Fibroblast of villous mesenchyme (primary cell): ENCODE data around the gene C16orf89. TPM values are rescaled to one million over a fixed set of nuclear protein-coding genes. Genes with fewer than 3 reads are reported as not detected.

Experiments used
- DNase-seq: peaks from one replicate; pipeline ENCODE4 v3.0.0-alpha.2; 2010; ENCODE audit warnings: low read depth
- H3K4me3 ChIP-seq: 2 replicates; pipeline ENCODE4 v1.5.1; 2011; ENCODE audit warnings: low read depth, mild to moderate bottlenecking, low read length
- total RNA-seq: library from RNA; depleted of rRNA; stranded (reverse); fragments of >200 nt; gene quantifications from 2 replicates; pipeline ENCODE4 v1.2.3, GENCODE V29; 2012
- TF ChIP-seq, protein P1 (sequence below): IDR thresholded peaks from 2 replicates; pipeline ENCODE4 v1.5.1; 2012; ENCODE audit warnings: low read depth, mild to moderate bottlenecking, low read length; ENCODE audit not compliant: insufficient read depth

C16orf89 gene
- total RNA-seq, 1 donor = not detected

DNA sequence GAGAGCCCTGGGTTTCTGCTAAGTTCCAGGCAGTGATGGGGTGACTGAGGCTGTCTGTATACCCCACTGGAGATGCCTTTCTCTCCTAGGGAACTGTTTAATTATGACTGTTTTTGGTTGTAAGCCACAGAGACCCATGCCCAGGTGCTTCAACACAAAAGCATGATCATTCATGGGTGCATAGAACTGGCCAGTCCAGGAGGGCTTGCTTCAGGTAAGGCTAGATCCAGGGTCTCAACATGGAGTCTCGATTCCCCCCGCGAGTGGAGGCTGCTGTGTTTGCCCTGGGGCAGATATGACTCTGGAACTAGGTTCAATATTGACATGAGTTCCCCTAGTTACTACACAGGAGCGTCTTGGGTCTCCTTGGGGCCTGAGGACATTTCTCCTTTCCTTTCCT, 49.9 kb downstream of the C16orf89 start:
- no peak overlapping the region for H3K4me3 ChIP-seq
- TF ChIP-seq, protein P1, sequence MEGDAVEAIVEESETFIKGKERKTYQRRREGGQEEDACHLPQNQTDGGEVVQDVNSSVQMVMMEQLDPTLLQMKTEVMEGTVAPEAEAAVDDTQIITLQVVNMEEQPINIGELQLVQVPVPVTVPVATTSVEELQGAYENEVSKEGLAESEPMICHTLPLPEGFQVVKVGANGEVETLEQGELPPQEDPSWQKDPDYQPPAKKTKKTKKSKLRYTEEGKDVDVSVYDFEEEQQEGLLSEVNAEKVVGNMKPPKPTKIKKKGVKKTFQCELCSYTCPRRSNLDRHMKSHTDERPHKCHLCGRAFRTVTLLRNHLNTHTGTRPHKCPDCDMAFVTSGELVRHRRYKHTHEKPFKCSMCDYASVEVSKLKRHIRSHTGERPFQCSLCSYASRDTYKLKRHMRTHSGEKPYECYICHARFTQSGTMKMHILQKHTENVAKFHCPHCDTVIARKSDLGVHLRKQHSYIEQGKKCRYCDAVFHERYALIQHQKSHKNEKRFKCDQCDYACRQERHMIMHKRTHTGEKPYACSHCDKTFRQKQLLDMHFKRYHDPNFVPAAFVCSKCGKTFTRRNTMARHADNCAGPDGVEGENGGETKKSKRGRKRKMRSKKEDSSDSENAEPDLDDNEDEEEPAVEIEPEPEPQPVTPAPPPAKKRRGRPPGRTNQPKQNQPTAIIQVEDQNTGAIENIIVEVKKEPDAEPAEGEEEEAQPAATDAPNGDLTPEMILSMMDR = no peak
- no peak for DNase-seq

DNA sequence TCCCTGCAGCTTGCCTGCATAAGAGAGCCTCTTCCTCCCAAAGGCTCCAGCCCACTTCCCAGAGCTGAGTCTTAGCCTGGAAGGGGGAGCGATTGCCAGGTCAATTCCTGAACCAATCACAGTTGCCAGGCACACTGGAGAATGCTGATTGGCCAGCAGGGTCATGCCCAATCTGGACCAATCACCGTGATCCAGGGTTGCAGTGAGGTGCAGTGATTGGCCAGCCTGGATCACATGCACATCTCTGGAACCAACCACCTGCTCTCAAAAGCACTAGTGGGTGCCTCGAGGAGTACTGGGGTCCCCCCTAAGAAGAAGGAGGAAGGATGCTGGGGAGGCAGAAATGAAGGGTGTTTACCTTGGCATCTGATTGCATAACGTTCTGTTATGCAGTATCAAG, 50.4 kb downstream of the C16orf89 start:
- H3K4me3 ChIP-seq = no peak overlapping the region
- TF ChIP-seq, protein P1 = no peak
- no peak for DNase-seq

DNA sequence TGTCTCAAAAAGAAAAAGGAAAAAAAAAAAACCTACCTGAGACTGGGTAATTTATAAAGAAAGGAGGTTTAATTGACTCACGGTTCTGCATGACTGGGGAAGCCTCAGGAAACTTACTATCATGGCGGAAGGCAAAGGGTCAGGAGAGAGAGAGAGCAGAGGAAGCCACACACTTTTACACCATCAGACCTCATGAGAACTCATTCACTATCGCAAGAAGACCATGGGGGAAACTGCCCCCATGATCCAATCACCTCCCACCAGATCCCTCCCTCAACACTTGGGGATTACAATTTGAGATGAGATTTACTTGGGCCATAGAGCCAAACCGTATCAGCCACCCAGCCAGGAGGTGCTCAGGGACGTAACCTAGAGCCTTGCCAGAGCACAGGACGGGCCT, 52.9 kb downstream of the C16orf89 start:
- DNase-seq = no peak
- no peak overlapping the region for H3K4me3 ChIP-seq
- TF ChIP-seq, protein P1 = no peak

DNA sequence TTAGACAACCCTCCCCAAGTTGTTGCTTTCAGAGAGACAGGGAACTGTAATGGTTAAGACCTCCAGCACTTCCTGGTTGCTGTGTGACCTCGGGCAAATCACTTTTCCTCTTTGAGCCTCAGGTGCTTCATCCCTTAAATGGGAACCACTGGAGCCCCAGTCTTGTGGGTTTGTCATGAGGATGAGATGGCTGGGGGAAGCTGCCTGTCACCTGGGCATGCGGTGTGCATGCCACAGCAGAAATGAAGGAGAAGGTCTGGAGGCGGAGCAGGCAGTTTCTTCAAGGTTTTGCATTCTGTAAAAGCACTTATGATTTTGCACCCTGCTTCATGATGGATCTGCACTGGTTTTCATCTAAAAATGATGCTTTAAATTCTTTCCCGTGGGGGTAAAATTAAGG, 54.1 kb downstream of the C16orf89 start:
- TF ChIP-seq, protein P1 = no peak
- no peak overlapping the region for H3K4me3 ChIP-seq
- no peak for DNase-seq

DNA sequence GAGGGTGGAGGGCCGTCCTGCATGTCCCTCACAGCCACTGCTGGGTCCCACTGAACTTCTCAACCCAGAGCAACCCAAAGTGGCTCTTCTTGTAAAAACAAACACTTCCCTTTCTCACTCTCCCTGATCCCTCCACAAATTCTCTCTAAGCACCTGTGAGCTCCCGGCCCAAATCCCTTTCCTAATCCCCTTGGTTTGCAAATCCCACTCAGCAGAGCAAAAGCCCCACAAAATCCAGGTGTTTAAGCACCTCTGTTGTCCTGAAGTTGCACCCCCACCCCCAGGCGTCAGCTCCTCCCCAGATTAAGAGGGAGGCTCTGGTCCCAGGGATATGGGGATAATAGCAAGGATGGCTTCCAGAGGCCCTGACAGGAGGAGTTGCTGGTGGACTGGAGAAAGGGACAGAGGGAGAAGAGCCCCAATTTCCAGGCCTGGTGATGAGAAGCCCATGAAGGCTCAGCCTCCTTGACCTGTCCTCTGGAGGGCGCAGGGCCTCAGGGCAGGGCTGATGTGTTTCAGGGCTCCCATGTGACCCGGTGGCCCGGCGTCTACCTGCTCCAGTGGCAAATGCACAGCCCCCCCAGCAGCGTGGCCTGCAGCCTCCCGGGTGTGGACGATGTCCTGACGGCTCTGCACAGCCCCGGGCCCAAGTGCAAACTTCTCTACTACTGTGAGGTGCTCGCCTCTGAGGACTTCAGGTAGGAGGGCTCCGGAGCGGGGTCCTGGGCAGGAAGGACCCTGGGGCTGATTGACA, 55.0 kb downstream of the C16orf89 start:
- no peak for DNase-seq
- no peak overlapping the region for H3K4me3 ChIP-seq
- TF ChIP-seq, protein P1 = no peak

DNA sequence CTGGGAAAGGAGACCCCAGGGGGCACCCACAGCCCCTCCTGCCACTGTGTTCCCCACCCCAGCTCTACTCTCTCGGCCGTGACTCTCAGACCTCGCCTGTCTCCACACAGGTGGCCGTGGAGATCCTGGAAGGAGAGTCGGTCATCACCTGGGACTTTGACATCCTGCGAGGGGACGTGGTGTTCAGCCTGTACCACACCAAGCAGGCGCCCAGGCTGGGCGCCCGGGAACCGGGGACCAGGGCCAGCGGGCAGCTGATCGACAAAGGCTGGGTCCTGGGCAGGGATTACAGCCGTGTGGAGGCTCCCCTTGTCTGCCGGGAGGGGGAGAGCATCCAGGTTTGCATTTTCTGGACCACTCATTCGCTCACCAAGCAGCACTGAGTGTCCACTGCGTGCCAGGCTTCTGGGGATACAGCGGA, 57.4 kb downstream of the C16orf89 start:
- no peak for DNase-seq
- TF ChIP-seq, protein P1 = no peak
- H3K4me3 ChIP-seq = no peak overlapping the region

DNA sequence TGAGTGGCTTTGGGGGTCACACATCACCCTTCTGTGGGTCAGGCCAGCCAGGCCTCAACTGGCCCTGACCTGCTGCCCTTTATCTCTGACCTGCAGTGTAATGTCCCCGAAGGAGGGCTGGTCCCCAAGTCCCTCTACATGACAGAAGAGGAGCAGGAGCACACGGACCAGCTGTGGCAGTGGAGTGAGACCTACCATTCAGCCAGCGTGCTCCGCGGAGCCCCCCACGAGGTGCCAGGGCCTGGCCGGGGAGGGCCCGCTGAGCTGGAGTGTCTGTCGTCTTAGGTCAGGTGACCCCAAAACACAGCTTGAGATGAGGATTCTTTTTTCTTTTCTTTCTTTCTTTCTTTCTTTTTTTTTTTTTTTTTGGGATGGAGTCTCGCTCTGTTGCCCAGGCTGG, 58.5 kb downstream of the C16orf89 start:
- DNase-seq = no peak
- TF ChIP-seq, protein P1 = no peak
- H3K4me3 ChIP-seq = no peak overlapping the region
